Peyer's patch (tissue), 4 donors: ENCODE measurements around the gene CCNB2. TPM values are rescaled to one million over a fixed set of nuclear protein-coding genes. Genes with fewer than 3 reads are reported as not detected.

Experiments
- DNase-seq, 3 donors: peaks; one replicate each; pipeline ENCODE4 v3.0.0-alpha.2; 2017 to 2019
- H3K27ac ChIP-seq, 4 donors: fragments of 200-600 bp; sonication (generic); one replicate each; pipeline ENCODE4 v1.5.1; 2016 to 2019
- H3K27me3 ChIP-seq, 2 donors: fragments of 200-600 bp; sonication (generic); one replicate each; pipeline ENCODE4 v1.5.1; 2019
- H3K36me3 ChIP-seq, 3 donors: fragments of 200-600 bp; sonication (generic); one replicate each; pipeline ENCODE4 v1.5.1; 2016 to 2019
- H3K4me1 ChIP-seq, 4 donors: fragments of 200-600 bp; sonication (generic); one replicate each; pipeline ENCODE4 v1.5.1; 2016 to 2019
- H3K4me3 ChIP-seq, 4 donors: fragments of 200-600 bp; sonication (generic); 1 replicate in 3 of 4; 2 replicates in 1 of 4; pipeline ENCODE4 v1.5.1; 2016 to 2019; ENCODE audit warnings: mild to moderate bottlenecking in 1 of 4
- H3K9me3 ChIP-seq, 4 donors: fragments of 200-600 bp; sonication (generic); one replicate each; pipeline ENCODE4 v1.5.1; 2016 to 2019; ENCODE audit warnings: mild to moderate bottlenecking in 1 of 4
- POLR2A ChIP-seq, 2 donors: fragments of 450-650 bp; IDR thresholded peaks; one replicate each; pipeline ENCODE4 v1.5.1; 2017; ENCODE audit warnings: antibody characterized with exemption in 2 of 2, mild to moderate bottlenecking in 2 of 2, moderate library complexity in 2 of 2
- total RNA-seq, 4 donors: library from RNA; depleted of rRNA; stranded (reverse); fragments of >200 nt; gene quantifications; one replicate each; pipeline ENCODE4 v1.1.0, GENCODE V29; 2016
- TF ChIP-seq, protein P1 (sequence below), 6 experiments: fragments of 450-650 bp in 4 of 6; fragments of 200-600 bp in 2 of 6; sonication (generic) in 1 of 6; IDR thresholded peaks; one replicate each; pipeline ENCODE4 v1.5.1; 2017 to 2019; ENCODE audit warnings: antibody characterized with exemption in 6 of 6, mild to moderate bottlenecking in 3 of 6, moderate library complexity in 1 of 6

CCNB2 gene
- total RNA-seq, 4 donors from 2014 or later: 5.2 to 18.2 (median 8.2) TPM

- H3K27ac ChIP-seq: no peak overlapping the region
- TF ChIP-seq, protein P1, sequence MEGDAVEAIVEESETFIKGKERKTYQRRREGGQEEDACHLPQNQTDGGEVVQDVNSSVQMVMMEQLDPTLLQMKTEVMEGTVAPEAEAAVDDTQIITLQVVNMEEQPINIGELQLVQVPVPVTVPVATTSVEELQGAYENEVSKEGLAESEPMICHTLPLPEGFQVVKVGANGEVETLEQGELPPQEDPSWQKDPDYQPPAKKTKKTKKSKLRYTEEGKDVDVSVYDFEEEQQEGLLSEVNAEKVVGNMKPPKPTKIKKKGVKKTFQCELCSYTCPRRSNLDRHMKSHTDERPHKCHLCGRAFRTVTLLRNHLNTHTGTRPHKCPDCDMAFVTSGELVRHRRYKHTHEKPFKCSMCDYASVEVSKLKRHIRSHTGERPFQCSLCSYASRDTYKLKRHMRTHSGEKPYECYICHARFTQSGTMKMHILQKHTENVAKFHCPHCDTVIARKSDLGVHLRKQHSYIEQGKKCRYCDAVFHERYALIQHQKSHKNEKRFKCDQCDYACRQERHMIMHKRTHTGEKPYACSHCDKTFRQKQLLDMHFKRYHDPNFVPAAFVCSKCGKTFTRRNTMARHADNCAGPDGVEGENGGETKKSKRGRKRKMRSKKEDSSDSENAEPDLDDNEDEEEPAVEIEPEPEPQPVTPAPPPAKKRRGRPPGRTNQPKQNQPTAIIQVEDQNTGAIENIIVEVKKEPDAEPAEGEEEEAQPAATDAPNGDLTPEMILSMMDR (IDR thresholded peaks at IDR 0.05): no peak
- no peak for TF ChIP-seq POLR2A (IDR thresholded peaks at IDR 0.05)
- no peak overlapping the region for H3K4me3 ChIP-seq
- no peaks in the 10 kb centered on the region for H3K27me3 ChIP-seq
- no peaks in the 10 kb centered on the region for H3K4me1 ChIP-seq
- H3K36me3 ChIP-seq: peaks cover 0 to 48% (median 0%) of the 10 kb centered on the region in 3 donors
- DNase-seq: no peak
- no peaks in the 10 kb centered on the region for H3K9me3 ChIP-seq
These were observed 30.3 kb upstream of the CCNB2 start for GRCh38 chr15:59074607-59075006.

DNA sequence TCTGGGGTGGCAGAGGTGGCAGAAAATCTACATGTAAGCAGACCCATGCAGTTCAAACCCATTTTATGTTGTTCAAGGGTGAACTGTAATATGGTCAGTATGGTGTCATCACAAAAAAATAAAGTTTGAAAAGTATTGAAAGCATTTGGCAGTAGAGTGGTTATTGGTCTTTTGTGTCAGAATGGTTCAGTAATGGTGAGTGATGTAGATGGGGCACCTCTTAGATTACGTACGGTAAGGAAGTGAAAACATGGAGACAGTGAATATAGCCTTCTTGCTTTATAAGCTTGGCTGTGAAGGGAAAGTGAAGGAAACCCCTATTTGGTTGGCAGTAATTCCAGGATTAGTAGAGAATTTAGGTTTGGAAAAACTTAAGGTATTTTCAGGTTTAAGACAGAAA, 17.2 kb upstream of the CCNB2 start:
- TF ChIP-seq, protein P1 (IDR thresholded peaks at IDR 0.05): no peak
- no peak for TF ChIP-seq POLR2A (IDR thresholded peaks at IDR 0.05)
- Histone ChIP-seq H3K4me1 (no peaks in the 10 kb centered on the region), H3K9me3 (no peaks in the 10 kb centered on the region), H3K27me3 (no peaks in the 10 kb centered on the region), H3K4me3 (no peak overlapping the region), H3K27ac (no peak overlapping the region), H3K36me3 (peaks cover 0 to 63% (median 0%) of the 10 kb centered on the region in 3 donors)
- DNase-seq: no peak

DNA sequence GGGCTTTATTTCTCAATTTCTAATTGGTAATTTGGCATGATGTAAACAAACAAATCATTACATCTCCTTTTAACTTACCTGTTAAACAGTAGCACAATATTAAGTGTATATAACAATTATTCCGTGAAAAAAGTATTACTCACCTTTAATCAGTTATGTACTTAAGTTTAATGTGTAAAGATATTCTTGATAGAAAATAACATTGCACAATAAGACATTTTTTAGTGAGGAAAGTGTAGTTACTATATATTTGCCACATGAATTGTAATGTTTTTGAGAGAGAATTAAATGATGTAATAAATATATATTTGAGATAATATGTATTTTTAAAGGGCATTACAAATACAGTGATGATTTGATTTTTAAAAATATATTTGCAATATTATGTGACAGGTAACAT, 10.9 kb upstream of the CCNB2 start:
- H3K9me3 ChIP-seq: no peaks in the 10 kb centered on the region
- peaks cover 0 to 80% (median 0%) of the 10 kb centered on the region in 3 donors for H3K36me3 ChIP-seq
- DNase-seq: no peak
- TF ChIP-seq, protein P1 (IDR thresholded peaks at IDR 0.05): no peak
- TF ChIP-seq POLR2A (IDR thresholded peaks at IDR 0.05): no peak
- H3K27ac ChIP-seq: no peak overlapping the region
- H3K27me3 ChIP-seq: no peaks in the 10 kb centered on the region
- H3K4me1 ChIP-seq: no peaks in the 10 kb centered on the region
- H3K4me3 ChIP-seq: no peak overlapping the region

GRCh38 chr15:59096429-59096828, 8.5 kb upstream of the CCNB2 start:
- no peak for TF ChIP-seq POLR2A (IDR thresholded peaks at IDR 0.05)
- TF ChIP-seq, protein P1 (IDR thresholded peaks at IDR 0.05): no peak
- Histone ChIP-seq H3K27me3 (no peaks in the 10 kb centered on the region), H3K36me3 (peaks cover 0 to 61% (median 0%) of the 10 kb centered on the region in 3 donors), H3K4me1 (no peaks in the 10 kb centered on the region), H3K27ac (no peak overlapping the region), H3K9me3 (no peaks in the 10 kb centered on the region), H3K4me3 (no peak overlapping the region)
- no peak for DNase-seq

DNA sequence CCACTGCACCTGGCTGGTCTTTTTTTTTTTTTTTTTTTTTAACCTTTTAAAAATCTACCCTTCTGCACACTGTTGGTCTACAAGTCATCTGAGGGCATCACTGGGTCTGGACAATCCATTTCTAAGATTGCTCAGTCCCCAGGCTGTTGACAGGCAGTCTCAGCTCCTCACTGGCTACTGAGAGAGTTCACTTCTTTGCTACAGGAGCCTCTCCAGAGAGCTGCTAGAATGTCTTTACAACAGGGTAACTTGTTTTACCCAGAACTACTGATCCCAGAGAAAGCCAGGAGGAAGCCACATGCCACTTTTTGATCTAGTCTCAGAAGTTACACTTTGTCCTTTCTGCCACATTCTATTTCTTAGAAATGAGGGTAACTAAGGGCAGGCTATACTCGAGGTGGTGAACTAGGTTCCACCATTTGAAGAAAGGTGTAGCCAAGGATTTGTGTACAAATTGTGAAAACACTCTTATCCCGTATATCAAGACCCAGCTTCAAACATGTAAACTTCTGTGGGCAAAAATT, 5.7 kb upstream of the CCNB2 start:
- Histone ChIP-seq H3K36me3 (peaks cover 0 to 42% (median 0%) of the 10 kb centered on the region in 3 donors), H3K4me3 (no peak overlapping the region), H3K27ac (no peak overlapping the region), H3K9me3 (no peaks in the 10 kb centered on the region), H3K27me3 (no peaks in the 10 kb centered on the region), H3K4me1 (no peaks in the 10 kb centered on the region)
- TF ChIP-seq POLR2A (IDR thresholded peaks at IDR 0.05): no peak
- TF ChIP-seq, protein P1 (IDR thresholded peaks at IDR 0.05): no peak
- no peak for DNase-seq

- peaks cover 0 to 4% (median 0%) of the 10 kb centered on the region in 3 donors for H3K36me3 ChIP-seq
- H3K27ac ChIP-seq: peak overlapping the region in 2 of 4 donors; percentile 6 to 49
- no peak for DNase-seq
- H3K9me3 ChIP-seq: no peaks in the 10 kb centered on the region
- no peaks in the 10 kb centered on the region for H3K27me3 ChIP-seq
- peaks cover 0 to 7% (median 0%) of the 10 kb centered on the region in 4 donors for H3K4me1 ChIP-seq
- TF ChIP-seq, protein P1 (IDR thresholded peaks at IDR 0.05): no peak
- no peak for TF ChIP-seq POLR2A (IDR thresholded peaks at IDR 0.05)
- peak overlapping the region; percentile 47 to 86 (median 71) for H3K4me3 ChIP-seq
These were observed 389 bp upstream of the CCNB2 start for GRCh38 chr15:59104602-59104911.
